Activated naive CD8-positive, alpha-beta T cell treated with anti-CD3 and anti-CD28 coated beads, Interleukin-2, amount 50 U/mL, for 24 hours (primary cell): ENCODE data around the gene MKX.

Experiments used
- ATAC-seq: fragments of 150-1000 bp; cut with Tn5 transposase; one replicate; pipeline ENCODE4 v1.10.0; 2021
- DNase-seq: peaks from one replicate; pipeline ENCODE4 v3.0.0; 2021
- H3K27ac Mint-ChIP-seq: one replicate; pipeline ENCODE4 v1.8.0; 2021; ENCODE audit warnings: mild to moderate bottlenecking, mixed read lengths
- H3K27me3 Mint-ChIP-seq: one replicate; pipeline ENCODE4 v1.8.0; 2021; ENCODE audit warnings: mixed read lengths
- H3K36me3 Mint-ChIP-seq: one replicate; pipeline ENCODE4 v1.8.0; 2021; ENCODE audit warnings: low read depth, mixed read lengths
- H3K4me1 Mint-ChIP-seq: one replicate; pipeline ENCODE4 v1.8.0; 2021; ENCODE audit warnings: mixed read lengths
- H3K4me3 Mint-ChIP-seq: one replicate; pipeline ENCODE4 v1.8.0; 2021; ENCODE audit warnings: mild to moderate bottlenecking, moderate library complexity, mixed read lengths
- H3K9me3 Mint-ChIP-seq: one replicate; pipeline ENCODE4 v1.8.0; 2021; ENCODE audit warnings: mixed read lengths

The MKX gene

DNA sequence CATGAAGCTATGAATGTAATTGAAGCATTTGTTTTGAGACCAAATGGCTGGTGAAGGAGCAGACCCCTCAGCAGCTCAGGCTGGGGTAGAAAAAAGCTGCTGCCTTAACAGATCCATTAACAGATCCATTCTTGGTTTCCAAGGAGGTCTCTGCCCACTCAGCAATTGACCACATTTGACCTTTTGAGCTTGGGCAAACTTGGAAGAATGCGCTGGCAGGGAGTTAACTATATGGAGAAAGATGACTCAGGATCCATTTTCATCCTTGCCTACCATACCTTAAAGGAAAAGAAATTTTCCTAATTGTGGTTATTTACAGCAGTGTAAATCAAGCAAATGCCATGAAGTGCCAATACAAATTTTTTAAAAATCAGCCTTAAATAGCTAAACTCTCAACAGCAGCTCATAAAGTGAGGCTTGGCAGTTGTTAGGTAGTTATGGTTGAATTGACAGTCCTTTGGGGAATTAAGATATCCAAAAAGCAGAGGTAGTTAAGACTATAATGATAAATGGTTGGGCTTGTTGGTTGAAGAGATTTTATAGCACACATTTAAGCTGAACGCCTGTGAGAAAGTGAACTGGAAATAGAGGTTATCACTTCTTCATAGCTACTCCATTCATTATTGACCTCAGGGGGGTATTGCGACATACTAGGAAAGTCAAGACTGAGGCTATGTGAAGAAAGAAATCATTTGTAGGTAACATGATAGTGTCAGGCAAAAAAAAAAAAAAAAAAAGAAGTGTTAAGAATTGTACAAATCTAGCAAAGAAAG, 83.9 kb downstream of the MKX start:
- peaks cover 2% of the 10 kb centered on the region for H3K9me3 Mint-ChIP-seq
- DNase-seq: no peak
- no peak for ATAC-seq
- peaks cover 39% of the 10 kb centered on the region for H3K27me3 Mint-ChIP-seq
- H3K4me1 Mint-ChIP-seq: no peaks in the 10 kb centered on the region
- no peak overlapping the region for H3K27ac Mint-ChIP-seq
- no peaks in the 10 kb centered on the region for H3K36me3 Mint-ChIP-seq
- H3K4me3 Mint-ChIP-seq: no peak overlapping the region

GRCh38 chr10:27660711-27661110, 84.9 kb downstream of the MKX start:
- H3K4me3 Mint-ChIP-seq: no peak overlapping the region
- DNase-seq: no peak

GRCh38 chr10:27660268-27660667, 85.4 kb downstream of the MKX start:
- Mint-ChIP-seq H3K4me3 (no peak overlapping the region), H3K27me3 (peaks cover 31% of the 10 kb centered on the region), H3K27ac (no peak overlapping the region), H3K9me3 (no peaks in the 10 kb centered on the region), H3K4me1 (no peaks in the 10 kb centered on the region), H3K36me3 (no peaks in the 10 kb centered on the region)
- ATAC-seq: no peak
- DNase-seq: no peak

More at GRCh38 chr10:27660711-27661110, 84.9 kb downstream of the MKX start:
- H3K4me1 Mint-ChIP-seq: no peaks in the 10 kb centered on the region
- no peaks in the 10 kb centered on the region for H3K36me3 Mint-ChIP-seq
- no peak overlapping the region for H3K27ac Mint-ChIP-seq
- peaks cover 35% of the 10 kb centered on the region for H3K27me3 Mint-ChIP-seq
- no peak for ATAC-seq
- no peaks in the 10 kb centered on the region for H3K9me3 Mint-ChIP-seq

DNA sequence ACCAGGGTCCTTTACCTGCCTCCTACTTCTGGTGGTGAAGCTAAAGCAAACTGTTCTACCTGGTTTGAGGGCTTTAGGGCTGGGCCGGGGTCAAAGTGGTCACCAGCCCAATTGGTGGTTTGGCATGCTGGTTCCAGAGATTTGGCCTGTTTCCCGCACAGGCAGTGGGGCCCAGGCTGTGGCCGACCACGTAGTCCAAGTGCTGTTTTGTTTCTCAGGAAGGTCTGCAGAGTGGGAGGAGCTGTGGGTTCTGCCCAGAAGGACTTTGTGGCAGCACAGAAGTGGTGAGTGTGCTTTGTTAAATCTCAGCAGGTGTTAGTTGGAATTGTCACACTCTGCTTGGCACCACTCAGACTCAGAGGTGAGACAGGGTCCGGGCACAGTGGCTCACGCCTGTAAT, 85.8 kb downstream of the MKX start:
- Mint-ChIP-seq H3K4me3 (no peak overlapping the region), H3K27ac (no peak overlapping the region), H3K36me3 (no peaks in the 10 kb centered on the region), H3K9me3 (no peaks in the 10 kb centered on the region), H3K4me1 (no peaks in the 10 kb centered on the region), H3K27me3 (peaks cover 31% of the 10 kb centered on the region)
- ATAC-seq: no peak
- DNase-seq: no peak

- H3K4me3 Mint-ChIP-seq: no peak overlapping the region
- ATAC-seq (no peak), DNase-seq (no peak)
- H3K27ac Mint-ChIP-seq: no peak overlapping the region
- H3K27me3 Mint-ChIP-seq: peaks cover 27% of the 10 kb centered on the region
- H3K9me3 Mint-ChIP-seq: no peaks in the 10 kb centered on the region
- no peaks in the 10 kb centered on the region for H3K36me3 Mint-ChIP-seq
- H3K4me1 Mint-ChIP-seq: no peaks in the 10 kb centered on the region
Observed at GRCh38 chr10:27658788-27659187, 86.8 kb downstream of the MKX start.

DNA sequence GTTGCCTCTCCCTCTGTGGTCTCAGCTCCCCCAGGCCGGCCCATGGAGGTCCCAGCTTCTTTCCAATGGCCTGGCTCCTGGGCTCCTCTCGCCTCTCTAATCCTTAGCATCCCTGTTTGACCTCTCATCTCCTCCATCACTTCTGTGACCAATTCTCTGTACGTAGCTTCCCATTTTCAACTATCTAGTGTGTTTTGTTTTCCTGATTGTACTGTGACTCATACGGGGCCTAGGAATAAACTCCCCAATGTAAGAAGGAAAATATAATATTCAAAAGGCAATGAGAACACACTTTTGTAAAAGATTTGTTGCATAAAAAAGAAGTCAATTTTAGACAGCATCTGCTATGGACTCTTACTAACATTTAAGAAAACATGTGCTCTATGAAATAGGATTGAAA, 90.3 kb downstream of the MKX start:
- H3K9me3 Mint-ChIP-seq: no peaks in the 10 kb centered on the region
- H3K36me3 Mint-ChIP-seq: no peaks in the 10 kb centered on the region
- H3K27ac Mint-ChIP-seq: no peak overlapping the region
- no peak for DNase-seq
- no peak overlapping the region for H3K4me3 Mint-ChIP-seq
- H3K4me1 Mint-ChIP-seq: no peaks in the 10 kb centered on the region
- no peak for ATAC-seq
- H3K27me3 Mint-ChIP-seq: peaks cover 9% of the 10 kb centered on the region

DNA sequence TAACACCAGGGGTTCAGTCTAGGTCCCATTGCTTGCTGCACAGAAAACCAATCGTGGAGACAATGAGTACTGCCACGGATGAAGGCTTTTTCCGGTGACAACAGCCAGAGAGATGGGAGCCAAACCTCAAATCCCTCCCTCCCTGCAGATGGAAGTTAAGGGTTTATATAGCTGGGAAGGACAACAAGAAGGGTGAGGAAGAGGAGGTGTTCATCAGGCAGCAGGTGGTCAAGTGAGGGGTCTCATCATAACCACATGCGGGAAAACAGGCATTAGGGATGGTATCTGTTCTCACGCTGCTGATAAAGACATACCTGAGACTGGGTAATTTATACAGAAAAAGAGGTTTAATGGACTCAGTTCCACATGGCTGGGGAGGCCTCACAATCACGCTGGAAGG, 91.3 kb downstream of the MKX start:
- no peak for DNase-seq
- Mint-ChIP-seq H3K27me3 (peaks cover 5% of the 10 kb centered on the region), H3K9me3 (no peaks in the 10 kb centered on the region), H3K4me1 (no peaks in the 10 kb centered on the region), H3K27ac (no peak overlapping the region), H3K36me3 (no peaks in the 10 kb centered on the region), H3K4me3 (no peak overlapping the region)
- no peak for ATAC-seq

GRCh38 chr10:27646604-27647175, 98.9 kb downstream of the MKX start:
- H3K4me1 Mint-ChIP-seq: no peaks in the 10 kb centered on the region
- H3K27me3 Mint-ChIP-seq: peaks cover 10% of the 10 kb centered on the region
- no peak for ATAC-seq
- no peak overlapping the region for H3K4me3 Mint-ChIP-seq
- DNase-seq: no peak
- no peak overlapping the region for H3K27ac Mint-ChIP-seq
- H3K36me3 Mint-ChIP-seq: no peaks in the 10 kb centered on the region
- peaks cover 6% of the 10 kb centered on the region for H3K9me3 Mint-ChIP-seq

GRCh38 chr10:27646194-27646593, 99.4 kb downstream of the MKX start:
- no peak for ATAC-seq
- Mint-ChIP-seq H3K4me1 (no peaks in the 10 kb centered on the region), H3K9me3 (peaks cover 6% of the 10 kb centered on the region), H3K36me3 (no peaks in the 10 kb centered on the region), H3K27me3 (peaks cover 10% of the 10 kb centered on the region), H3K27ac (no peak overlapping the region), H3K4me3 (no peak overlapping the region)
- DNase-seq: no peak

DNA sequence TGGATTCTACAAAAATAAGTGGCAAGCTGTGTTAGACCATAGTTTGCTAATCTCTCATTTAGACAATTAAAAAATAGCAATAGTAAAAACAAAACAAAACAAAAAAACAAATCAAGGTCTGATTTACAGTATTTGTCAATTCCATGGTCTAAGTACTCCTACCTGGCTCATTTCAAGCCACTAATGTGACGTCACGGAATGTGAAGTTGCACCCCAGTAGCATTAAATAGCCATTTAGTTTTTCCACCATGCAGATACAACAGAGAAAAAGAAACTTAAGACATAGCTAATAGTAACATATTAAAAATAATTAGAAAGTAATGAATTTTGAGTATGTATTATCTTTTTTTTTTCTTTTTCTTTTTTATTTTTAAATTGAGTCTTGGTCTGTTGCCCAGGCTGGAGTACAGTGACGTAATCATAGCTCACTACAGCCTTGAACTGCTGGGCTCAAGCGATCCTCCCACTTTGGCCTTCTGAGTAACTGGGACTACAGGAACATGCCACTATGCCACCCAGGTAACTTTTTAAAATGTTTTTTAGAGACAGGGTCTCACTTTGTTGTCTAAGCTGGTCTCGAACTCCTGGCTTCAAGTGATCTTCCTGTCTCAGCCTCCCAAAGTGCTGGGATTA, 101.2 kb downstream of the MKX start:
- Mint-ChIP-seq H3K27ac (no peak overlapping the region), H3K36me3 (no peaks in the 10 kb centered on the region), H3K4me3 (no peak overlapping the region), H3K9me3 (peaks cover 6% of the 10 kb centered on the region), H3K4me1 (no peaks in the 10 kb centered on the region), H3K27me3 (peaks cover 8% of the 10 kb centered on the region)
- no peak for ATAC-seq
- no peak for DNase-seq

- H3K4me3 Mint-ChIP-seq: no peak overlapping the region
- ATAC-seq (no peak), DNase-seq (no peak)
- H3K36me3 Mint-ChIP-seq: no peaks in the 10 kb centered on the region
- no peak overlapping the region for H3K27ac Mint-ChIP-seq
- peaks cover 3% of the 10 kb centered on the region for H3K27me3 Mint-ChIP-seq
- H3K4me1 Mint-ChIP-seq: no peaks in the 10 kb centered on the region
- H3K9me3 Mint-ChIP-seq: peaks cover 6% of the 10 kb centered on the region
Observed at GRCh38 chr10:27643301-27643700, 102.3 kb downstream of the MKX start.

- Mint-ChIP-seq H3K4me3 (no peak overlapping the region), H3K27ac (no peak overlapping the region), H3K4me1 (no peaks in the 10 kb centered on the region), H3K27me3 (peaks cover 2% of the 10 kb centered on the region), H3K36me3 (no peaks in the 10 kb centered on the region), H3K9me3 (peaks cover 6% of the 10 kb centered on the region)
- ATAC-seq (no peak), DNase-seq (no peak)
Observed at GRCh38 chr10:27642023-27642589, 103.5 kb downstream of the MKX start.

DNA sequence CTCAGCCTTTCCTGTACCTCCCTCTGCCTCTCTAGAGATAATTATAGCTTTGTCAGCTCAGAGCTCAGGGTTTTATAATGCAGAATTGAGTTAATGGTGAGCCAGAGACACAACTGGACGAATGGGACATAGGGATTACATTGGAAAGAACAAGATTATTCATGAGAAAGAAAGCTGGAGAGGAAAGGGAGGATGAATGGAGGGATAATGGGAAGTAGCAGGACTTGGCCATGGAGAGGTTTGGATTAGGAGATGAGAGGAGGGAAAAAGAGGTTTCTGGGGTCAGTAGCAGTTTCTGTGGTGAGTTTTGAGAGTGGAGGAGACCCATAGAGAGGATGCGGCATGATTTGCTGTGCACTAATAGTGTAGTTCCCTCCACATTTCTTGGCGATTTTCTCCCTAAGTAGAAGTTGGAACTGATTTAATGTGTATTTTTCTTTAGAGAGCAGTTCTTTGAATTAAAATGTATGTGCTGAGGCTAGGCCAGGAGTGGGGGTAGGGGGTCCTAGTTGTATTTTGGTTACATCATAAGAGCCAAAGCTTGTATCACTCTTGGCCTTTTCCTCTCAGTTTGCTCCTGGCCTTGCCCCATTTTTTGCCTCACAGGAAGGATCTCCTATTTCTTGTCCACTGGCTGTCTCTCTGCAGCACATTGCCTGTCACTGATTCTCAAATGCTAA, 107.4 kb downstream of the MKX start:
- peaks cover 2% of the 10 kb centered on the region for H3K27me3 Mint-ChIP-seq
- peaks cover 6% of the 10 kb centered on the region for H3K9me3 Mint-ChIP-seq
- no peaks in the 10 kb centered on the region for H3K4me1 Mint-ChIP-seq
- DNase-seq (no peak), ATAC-seq (no peak)
- H3K36me3 Mint-ChIP-seq: no peaks in the 10 kb centered on the region
- H3K27ac Mint-ChIP-seq: no peak overlapping the region
- no peak overlapping the region for H3K4me3 Mint-ChIP-seq

- peaks cover 6% of the 10 kb centered on the region for H3K9me3 Mint-ChIP-seq
- H3K27ac Mint-ChIP-seq: no peak overlapping the region
- peaks cover 2% of the 10 kb centered on the region for H3K27me3 Mint-ChIP-seq
- no peaks in the 10 kb centered on the region for H3K36me3 Mint-ChIP-seq
- ATAC-seq: no peak
- H3K4me3 Mint-ChIP-seq: no peak overlapping the region
- DNase-seq: no peak
- H3K4me1 Mint-ChIP-seq: no peaks in the 10 kb centered on the region
Observed at GRCh38 chr10:27637601-27638000, 108.0 kb downstream of the MKX start.
